CD4-positive, alpha-beta T cell treated with Interleukin-21 for 1 hour (primary cell): ENCODE measurements around the gene EPM2A.
A peak's percentile ranks its signal among the peaks of the same experiment; 100 is the strongest.

ENCODE experiments used
- DNase-seq: peaks from one replicate; pipeline ENCODE4 v3.0.0-alpha.2; 2020

Gene EPM2A

DNA sequence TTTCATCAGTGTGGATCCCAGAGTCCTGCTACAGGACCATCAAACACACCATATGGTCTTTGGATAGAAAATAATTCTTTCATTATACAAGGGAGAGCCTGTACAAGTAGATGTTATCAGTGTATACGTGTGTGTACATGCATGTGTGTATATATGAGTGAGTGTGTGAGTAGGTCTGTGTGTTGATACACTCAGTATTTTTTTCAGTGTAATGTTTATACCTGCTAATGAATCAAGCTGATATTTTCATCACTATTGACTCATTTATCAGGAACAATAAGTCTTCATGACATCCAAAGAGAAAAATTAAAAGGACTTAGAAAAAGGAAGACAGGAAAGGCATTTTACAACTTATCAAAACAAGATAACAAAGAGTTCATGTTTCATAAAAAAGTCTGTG lies 66.5 kb downstream of the EPM2A start:
- no peak for DNase-seq

DNA sequence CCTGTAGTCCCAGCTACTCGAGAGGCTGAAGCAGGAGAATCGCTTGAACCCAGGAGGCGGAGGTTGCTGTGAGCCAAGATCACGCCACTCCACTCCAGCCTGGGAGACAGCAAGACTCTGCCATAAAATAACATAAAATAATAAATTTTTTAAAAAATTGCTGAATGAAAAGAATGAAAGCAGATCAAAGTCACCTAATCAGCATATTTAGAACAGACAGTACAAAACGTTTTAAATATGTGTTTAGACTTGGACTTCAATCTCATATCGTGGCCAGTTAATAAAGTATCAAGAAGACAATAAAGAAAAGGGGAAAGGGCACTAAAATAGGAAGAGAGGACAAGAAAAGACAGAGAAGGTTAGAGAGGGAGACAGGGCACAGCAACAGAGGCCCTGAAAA lies 74.6 kb downstream of the EPM2A start:
- no peak for DNase-seq

DNA sequence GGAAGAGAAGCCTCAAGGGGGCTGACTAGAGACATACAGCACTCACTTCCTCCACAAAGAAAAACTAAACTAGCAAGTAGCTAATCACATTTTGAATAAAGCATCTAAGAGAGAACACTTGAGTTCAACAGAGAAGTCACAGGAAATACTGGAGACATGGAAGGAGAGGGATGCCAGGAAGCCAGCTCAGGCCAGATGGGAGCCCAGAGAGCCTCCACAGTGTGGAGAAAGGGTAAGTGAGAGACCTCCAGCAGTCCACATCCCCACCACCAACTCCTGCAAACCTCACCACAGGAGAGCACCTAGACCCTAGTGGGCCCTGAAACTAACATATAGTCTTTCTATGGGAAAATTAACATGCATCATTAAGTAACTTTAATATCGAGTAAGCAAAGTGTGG lies 79.2 kb downstream of the EPM2A start:
- DNase-seq: no peak

DNA sequence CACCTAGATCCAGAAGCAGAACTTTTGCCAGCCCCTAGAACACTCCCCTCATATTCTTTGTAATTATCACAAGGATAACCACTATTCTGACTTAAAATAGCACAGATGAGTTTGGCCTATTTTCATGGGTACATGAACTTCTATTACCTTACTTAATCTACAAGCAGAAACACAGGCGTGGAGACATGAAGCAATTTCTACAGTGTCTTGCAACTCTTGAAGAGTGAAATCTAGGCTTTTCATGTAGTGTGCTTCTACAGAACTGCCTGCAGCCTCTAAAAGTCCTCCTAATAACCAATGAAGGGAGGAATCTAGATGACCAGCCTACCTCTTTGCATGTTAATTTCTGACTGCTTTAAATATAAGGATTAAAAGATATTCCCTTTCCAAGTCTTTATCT lies 82.7 kb downstream of the EPM2A start:
- no peak for DNase-seq

DNA sequence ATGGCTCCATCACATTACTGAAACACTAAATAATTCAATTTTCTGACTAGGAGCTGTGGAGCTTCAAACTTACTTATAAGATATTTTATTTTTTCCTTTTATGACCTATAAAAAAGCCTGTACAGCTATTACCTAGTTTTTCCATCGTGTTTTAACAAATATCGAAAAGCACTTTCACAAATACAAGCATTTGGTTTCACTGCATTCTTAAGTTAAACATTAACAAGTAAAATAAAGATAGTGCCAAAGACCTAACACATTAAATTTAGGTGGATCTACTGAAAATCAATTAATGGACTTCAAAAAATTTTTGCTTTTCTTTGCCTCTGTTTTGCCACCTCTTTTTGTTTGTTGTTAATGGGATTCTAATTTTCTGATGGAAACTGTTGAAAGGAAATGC lies 83.3 kb downstream of the EPM2A start:
- DNase-seq: no peak

DNA sequence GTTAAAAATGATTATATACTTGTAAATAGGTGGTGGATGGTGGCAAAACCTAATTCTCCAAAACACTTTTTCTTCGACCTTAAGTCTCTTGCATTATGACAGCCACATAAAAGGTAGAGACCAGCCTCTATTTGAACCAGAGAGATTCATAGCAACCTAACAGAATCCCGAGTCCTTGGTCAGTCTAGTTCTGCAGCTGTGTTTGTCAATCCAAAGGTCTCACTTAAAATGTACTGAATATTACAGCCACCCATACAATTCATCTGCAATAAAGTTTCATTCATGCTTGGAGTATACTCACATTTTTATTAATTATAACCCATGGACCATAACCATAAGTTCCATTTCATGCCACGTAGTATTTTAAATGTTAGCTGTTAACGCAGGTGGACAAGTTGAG lies 87.2 kb downstream of the EPM2A start:
- no peak for DNase-seq

DNA sequence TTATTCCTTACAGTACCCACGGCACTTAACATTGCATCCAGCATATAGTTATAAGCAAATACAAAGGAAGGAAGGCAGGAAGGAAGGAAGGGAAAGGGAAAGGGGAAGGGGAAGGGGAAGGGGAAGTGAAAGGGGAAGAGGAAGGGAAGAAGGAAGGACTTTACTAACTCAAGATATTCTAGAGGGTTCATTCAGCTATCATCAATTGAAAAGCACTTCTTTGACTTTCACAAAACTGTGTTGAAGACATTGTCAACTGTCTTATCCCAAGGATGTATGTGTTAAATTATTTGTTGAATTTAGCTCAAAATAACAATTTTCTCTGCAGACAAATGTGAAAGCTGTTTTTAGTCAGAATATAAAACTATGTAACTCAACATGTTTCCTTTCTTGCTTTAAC lies 87.7 kb downstream of the EPM2A start:
- no peak for DNase-seq

DNA sequence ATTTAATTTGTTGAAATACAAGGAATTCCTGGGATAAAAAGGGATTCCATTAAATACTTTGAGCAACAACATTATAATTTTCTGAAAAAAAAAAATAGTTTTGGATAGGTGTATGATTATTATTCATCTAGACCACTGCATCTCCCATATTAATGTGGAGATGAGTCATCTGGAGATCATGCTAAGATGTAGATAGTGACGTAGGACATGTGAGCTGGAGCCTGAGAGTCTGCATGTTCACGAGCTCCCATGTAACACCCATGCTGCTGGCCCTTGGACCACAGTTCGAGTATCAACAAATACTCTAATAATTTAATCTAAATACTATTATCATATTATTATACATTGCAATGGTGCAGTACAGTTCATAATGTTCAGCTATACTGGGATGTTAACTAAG lies 91.6 kb downstream of the EPM2A start:
- no peak for DNase-seq

DNA sequence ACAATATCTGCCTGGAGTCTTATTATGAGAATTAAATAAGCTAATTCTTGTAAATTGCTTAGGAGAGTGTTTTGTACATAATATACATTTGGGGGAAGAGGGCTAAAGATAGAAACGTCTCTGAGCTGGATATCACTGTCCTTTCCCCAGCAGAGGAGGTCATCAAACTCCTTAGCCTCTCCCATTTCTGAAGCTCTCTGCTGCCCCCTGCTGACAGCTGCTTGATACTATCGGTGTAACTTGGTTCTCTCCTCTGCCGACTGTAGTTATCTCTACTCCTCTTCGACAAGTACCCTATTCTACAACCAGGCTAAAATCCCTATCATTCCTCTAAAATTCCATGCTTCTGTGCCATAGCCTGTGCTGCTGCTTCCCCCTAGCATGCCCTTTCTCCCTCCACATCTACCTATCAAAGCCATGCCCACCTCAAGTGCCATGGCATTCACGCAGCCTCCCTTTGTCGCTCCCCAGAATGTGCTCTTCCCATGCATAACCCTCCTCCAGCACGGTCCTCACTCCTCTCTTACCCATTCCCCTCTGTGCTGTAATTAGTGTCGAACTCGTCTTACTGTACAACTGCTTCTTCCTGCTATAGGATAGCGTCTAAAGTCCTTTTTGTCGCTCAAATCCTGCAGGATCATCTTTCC lies 101.2 kb downstream of the EPM2A start:
- DNase-seq: peak; percentile 68

DNA sequence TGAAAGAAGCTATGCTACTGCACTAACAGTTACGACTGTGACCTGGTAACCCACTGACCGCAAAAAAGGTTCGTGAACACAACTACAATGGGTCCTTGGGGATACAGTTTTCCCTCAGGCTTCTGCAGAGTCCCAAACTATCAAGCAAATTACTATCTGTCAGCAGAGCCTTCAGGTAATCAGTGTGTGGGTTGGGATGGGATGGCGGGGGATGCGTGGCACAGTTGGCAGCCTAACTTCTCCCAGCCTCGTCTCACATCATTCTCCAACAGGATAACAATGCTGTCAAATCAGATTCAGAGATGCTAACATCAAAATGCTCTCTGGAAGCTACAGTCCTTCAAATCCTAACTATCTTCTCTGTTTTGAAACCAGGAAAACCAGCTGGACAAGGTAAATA lies 102.3 kb downstream of the EPM2A start:
- DNase-seq: no peak

DNA sequence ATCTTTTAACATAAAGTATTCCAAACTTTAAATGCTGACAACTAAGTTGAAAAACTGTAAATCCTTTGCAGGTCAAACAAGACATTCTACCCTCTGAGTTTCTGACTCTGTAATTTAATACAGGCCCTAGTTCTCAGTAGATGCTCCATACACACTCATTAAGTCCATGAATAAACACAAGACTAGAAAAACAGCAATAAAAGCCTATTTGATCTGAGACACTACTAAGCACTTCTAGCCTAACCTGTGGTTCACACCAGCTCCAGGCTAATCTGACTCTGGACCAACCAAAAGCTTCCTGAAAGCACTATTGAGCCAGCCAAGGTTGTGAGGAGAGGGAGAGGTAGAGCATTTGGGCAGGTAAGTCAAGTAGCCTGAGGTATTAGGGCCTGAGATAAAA lies 103.9 kb downstream of the EPM2A start:
- DNase-seq: no peak

DNA sequence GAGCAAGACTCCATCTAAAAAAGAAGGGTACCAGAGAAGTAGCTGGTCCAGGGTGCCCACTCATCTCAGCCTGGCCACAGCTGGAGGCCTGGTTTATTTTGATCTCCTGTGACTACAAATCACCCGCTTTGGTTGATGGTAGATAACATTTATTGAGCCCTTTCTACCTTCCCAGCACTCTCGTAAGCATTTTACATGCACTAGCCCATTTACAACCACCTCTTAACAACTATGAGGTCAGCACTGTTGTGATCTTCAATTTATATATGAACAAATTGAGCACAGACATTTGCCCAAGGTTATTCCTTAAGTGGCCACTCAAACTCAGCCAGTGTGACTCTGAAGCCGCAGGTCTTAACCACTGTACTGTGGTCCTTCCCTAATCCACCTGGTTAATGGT lies 104.7 kb downstream of the EPM2A start:
- no peak for DNase-seq

DNA sequence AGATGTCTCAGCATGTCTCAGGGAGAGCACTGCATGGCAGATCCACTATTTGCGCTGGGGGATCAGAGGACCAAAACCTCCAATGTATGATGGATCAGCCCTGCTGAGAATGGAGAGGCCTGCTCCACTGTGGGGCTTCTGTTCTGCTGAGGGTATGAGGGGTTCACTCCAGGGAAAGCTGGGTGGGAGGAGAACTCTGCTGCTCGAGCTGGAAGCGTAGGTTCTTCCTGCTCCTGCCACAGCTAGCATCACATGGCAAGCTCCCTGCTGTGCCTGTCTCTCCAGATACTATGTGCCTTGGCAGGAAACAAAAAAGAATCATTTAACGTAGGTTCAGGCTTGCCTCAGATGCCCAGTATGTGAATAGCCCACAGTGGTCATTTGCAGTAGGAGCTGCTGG lies 105.8 kb downstream of the EPM2A start:
- DNase-seq: no peak

DNA sequence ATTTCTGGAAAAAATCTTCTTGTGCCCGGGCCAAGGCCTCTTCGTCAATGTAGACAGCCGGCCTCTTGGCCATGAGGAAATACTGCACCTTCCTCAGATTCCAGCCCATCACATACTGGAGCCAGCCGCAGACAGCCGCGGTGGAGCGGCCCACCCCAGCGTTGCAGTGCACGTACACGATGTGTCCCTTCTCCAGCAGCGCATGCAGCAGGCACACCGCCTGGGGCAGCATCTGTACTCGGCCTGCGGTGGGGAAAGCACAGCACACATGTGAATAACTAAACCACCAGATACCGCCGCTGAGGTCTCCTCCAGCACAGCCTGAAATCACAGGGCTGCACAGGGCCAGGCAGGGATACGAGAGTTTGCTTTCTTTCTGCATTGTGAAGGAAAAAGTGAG lies 107.9 kb downstream of the EPM2A start:
- DNase-seq: no peak

DNA sequence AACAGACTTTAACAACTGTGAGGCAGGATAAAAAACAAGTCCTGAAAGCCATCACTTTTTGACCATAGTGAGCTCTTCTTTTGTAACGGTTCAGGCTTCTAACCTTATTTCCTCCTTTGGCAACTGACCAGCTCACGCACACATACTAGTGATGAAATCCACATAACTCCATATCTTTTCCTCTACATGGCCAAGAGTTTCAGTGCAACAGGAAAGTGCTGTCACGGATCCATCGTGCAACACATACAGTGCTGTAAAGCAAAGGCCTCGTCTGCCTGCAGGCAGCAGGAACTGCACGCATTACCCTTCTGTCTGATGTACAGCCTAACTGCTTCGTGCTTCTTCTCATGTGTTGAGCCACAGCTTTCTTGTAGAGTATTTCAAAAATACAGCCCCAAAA lies 108.5 kb downstream of the EPM2A start:
- no peak for DNase-seq

DNA sequence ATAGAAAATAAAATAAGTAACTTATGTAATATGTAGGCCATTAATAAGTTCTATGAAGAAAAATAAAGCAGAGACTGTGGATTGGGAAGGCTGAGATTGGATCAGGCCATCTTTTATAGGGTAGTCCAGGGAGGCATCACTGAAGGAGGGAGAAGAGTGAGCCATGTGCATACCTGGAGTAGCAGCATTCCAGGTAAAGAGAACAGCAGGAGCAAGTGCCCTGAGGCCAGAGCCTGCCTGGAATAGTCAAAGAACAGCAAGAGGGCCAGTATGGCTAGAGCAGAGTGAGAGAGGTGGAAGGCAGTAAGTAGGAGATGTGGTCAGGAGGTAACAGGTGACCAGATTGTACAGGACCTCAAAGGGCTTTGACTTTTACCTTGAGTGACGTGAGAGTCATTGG lies 112.1 kb downstream of the EPM2A start:
- no peak for DNase-seq

DNA sequence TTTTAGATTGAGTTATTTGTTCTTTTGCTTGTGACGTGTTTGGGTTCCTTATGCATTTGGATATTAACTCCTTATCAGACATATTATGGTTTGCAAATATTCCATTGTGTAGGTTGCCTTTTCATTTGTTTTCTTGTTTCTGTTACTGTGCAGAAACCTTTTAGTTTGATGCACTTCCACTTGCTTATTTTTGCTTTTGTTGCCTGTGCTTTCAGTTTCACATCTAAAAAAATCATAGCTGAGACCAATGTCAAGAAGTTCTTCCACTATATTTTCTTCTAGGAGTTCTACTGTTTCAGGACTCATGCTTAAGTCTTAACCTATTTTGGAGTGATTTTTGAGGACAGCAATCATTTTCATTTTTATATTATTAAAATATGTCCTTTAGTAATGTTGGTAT lies 113.5 kb downstream of the EPM2A start:
- no peak for DNase-seq

DNA sequence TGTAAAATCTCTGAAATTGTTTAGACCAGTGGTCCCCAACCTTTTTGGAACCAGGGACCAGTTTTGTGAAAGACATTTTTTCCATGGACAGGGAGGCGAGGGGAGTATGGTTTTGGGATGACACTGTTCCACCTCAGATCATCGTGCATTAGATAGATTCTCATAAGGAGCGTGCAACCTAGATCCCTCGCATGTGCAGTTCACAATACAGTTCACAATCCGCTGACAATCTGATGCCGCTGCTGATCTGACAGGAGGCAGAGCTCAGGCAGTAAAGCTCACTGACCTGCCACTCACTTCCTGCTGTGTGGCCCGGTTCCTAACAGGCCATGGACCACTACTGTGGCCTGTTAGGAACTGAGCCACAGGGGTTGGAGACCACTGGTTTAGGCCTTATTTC lies 115.2 kb downstream of the EPM2A start:
- DNase-seq: no peak

DNA sequence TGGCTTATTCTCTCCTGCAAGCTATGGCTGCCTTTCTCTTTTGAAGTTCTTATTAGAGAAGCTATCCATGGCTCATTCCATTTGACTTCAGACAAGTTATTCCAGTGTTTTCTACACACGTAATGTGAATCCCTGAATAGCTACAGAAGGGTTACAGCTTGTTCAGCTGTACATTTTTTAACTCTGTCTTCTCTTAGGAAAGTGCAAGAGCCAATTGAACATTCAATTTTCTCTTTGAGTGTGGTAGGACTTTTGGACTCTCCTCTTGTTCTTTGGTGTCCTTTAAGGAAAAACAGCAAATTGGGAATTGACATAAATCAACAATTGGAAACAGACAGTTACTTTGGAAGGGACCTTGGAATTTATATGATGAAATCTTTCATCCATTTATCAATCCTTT lies 125.8 kb downstream of the EPM2A start:
- no peak for DNase-seq

DNA sequence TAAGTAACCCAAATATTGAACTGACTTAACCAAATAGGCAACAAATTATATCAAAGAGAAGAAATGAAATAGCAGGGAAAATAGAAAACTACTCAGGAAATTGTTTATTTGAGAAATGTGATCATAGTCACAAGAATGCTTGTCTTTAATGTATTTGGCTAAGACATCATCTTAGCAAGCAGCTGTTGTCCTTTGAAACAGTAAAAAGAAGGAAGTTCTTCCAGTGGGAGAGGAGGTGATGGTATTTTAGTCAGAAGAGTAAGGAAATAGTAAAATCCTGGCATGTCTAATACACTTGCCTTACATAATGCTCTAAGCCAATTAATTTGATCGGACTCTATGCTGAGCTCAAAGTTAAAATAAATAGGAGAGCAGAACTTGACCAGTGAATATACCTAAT lies 126.5 kb downstream of the EPM2A start:
- DNase-seq: no peak

DNA sequence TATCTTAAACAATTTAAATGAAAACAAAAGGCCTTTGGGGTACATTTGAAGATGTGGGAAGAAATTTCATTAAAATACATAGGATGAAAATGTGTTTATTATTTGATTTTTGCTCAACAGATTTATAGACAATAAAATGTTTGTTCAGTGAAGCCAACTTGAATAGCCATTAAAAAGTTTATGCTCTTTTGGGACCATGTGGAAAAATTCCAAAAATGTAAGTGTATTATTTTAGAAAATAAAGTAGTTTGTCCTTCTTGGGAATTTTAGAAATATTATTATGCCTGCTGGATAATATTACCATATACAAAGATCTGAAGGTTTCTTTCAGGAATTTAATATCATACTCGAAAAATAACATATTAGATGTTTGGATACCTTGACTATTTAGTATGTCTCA lies 131.3 kb downstream of the EPM2A start:
- no peak for DNase-seq

DNA sequence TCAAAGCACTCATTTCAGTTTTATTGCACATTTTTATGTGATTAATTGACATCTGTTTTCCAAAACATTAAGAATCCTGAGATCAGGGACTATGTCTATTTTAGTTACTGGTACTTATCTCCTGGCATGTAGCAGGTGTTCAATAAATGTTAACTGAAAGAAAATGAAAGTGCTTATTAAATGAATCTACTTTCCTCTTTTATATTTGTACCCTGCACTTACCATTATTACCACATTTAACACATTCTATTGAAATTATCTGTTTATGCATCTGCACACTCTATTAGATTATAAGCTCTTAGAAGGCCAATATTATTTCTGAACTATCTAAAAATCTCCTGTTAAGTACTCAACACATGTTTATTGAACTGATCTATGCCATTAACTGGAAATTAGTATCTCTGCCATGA lies 131.9 kb downstream of the EPM2A start:
- DNase-seq: no peak

DNA sequence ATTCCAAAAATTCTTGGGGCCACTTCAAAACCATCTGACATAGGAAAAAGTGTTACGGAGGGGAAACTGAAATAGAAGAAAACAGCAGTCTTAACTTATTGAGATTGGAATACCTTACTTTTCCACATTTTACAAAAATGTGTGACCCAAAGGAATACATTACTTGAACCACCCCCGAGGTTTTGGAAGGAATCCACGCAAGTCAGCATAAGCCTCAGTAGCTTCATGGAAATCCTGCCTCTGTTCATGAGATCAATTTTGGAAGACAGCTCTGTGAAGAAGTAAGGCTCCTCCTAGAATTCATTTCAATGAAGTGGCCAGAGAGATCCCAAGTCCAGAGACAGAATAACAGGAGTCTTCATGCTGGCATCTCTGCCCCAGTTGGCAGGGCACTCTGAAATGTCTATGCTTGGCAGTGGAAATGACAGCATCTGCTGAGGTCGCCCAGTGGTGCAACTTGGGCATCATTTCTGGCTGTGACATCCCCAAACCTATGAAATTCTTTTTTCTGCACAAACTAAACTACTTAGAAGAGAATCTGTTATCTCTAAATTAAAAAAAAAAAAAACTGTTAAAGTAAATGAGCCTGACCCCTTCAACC lies 132.5 kb downstream of the EPM2A start:
- no peak for DNase-seq

DNA sequence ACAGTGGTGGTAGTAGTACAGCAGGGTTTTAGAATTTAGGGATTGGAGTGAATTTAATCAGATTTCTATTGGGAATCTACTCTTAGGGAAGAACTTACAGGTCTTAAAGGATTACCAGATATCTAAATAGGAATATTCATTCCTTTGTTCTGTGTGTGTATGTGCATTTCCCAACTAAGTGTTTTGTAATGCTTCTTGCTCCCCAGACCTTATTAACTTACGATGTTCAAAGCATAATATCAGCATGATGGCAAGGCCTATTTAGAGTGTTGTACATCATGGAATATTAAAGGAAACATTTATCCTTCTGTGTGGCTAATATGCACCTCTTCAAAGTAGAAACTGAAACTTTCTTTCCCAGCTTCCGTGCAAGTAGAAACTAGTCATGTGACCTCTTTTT lies 133.9 kb downstream of the EPM2A start:
- no peak for DNase-seq

DNA sequence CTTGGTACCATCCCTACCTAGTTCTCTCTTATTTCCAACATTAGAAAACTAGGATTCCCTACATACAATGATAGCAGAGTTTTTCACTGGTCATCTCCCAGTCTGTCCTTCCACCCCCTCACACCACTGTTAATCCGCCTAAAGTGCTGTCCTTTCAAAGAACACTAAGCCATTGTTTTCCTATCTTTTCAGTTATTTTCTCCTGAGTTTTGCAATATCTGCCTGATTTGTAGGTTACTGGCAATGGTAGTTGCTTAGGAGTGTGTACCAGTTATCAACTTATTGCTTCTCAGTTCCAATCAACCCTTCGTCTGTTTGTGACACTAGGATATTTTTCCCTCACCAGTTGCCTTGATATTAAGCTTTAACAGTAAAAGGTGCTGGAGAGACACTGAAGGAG lies 135.0 kb downstream of the EPM2A start:
- no peak for DNase-seq

DNA sequence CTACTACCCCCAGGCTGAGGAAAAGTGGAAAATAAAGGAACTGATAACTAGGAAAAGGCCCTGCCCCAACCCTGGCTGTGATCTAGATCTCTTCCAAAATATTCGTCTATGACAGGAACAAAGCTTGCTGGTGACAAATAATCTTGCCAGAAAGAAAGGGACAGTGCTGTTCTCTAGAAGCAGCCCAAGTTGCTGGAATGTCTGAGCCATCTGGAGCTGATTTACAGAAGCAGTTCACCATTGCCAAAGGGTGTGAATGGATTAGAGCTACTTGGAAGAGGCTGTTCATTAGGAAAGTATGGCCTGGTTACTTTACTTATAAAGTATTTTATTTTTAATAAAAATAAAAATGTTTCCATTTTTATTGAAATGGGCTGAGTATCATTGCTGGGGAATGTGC lies 146.3 kb downstream of the EPM2A start:
- no peak for DNase-seq
